ENCODE data around the gene HYLS1. TPM values are rescaled to one million over a fixed set of nuclear protein-coding genes. Genes with fewer than 3 reads are reported as not detected.

The HYLS1 gene
- total RNA-seq, 1 donor from 2014 or later, result 4.7 TPM

- Mint-ChIP-seq H3K4me3 (ENCODE audit: unreplicated experiment) (no peak overlapping the region), H3K9me3 (ENCODE audit: unreplicated experiment) (peaks cover 13% of the 10 kb centered on the region), H3K36me3 (ENCODE audit: unreplicated experiment) (no peaks in the 10 kb centered on the region), H3K4me1 (ENCODE audit: low read depth, unreplicated experiment) (peaks cover 24% of the 10 kb centered on the region), H3K27ac (ENCODE audit: unreplicated experiment) (no peak overlapping the region), H3K27me3 (ENCODE audit: unreplicated experiment) (peaks cover 12% of the 10 kb centered on the region)
- no peak for TF ChIP-seq CTCF (IDR thresholded peaks at IDR 0.05; ENCODE audit: partially characterized antibody, unreplicated experiment)
- no peak for DNase-seq
Observed at GRCh38 chr11:125939081-125939521, 51.6 kb downstream of the HYLS1 start.

GRCh38 chr11:125940145-125940544, 52.7 kb downstream of the HYLS1 start:
- TF ChIP-seq CTCF (IDR thresholded peaks at IDR 0.05; ENCODE audit: partially characterized antibody, unreplicated experiment), result no peak
- Mint-ChIP-seq H3K9me3 (ENCODE audit: unreplicated experiment) (peaks cover 13% of the 10 kb centered on the region), H3K36me3 (ENCODE audit: unreplicated experiment) (no peaks in the 10 kb centered on the region), H3K4me1 (ENCODE audit: low read depth, unreplicated experiment) (peaks cover 24% of the 10 kb centered on the region), H3K4me3 (ENCODE audit: unreplicated experiment) (no peak overlapping the region), H3K27me3 (ENCODE audit: unreplicated experiment) (peaks cover 12% of the 10 kb centered on the region), H3K27ac (ENCODE audit: unreplicated experiment) (peak overlapping the region; percentile 24)
- DNase-seq, result no peak

- H3K27ac Mint-ChIP-seq (ENCODE audit: unreplicated experiment), result peak overlapping the region; percentile 94
- DNase-seq, result no peak
- H3K9me3 Mint-ChIP-seq (ENCODE audit: unreplicated experiment), result peaks cover 11% of the 10 kb centered on the region
- peaks cover 24% of the 10 kb centered on the region for H3K4me1 Mint-ChIP-seq (ENCODE audit: low read depth, unreplicated experiment)
- TF ChIP-seq CTCF (IDR thresholded peaks at IDR 0.05; ENCODE audit: partially characterized antibody, unreplicated experiment), result no peak
- H3K4me3 Mint-ChIP-seq (ENCODE audit: unreplicated experiment), result peak overlapping the region; percentile 72
- no peaks in the 10 kb centered on the region for H3K36me3 Mint-ChIP-seq (ENCODE audit: unreplicated experiment)
- H3K27me3 Mint-ChIP-seq (ENCODE audit: unreplicated experiment), result peaks cover 13% of the 10 kb centered on the region
Observed at GRCh38 chr11:125941267-125941618, 53.8 kb downstream of the HYLS1 start.

- no peaks in the 10 kb centered on the region for H3K36me3 Mint-ChIP-seq (ENCODE audit: unreplicated experiment)
- H3K9me3 Mint-ChIP-seq (ENCODE audit: unreplicated experiment), result peaks cover 11% of the 10 kb centered on the region
- DNase-seq, result peak; percentile 88
Observed at GRCh38 chr11:125941619-125942611, 54.4 kb downstream of the HYLS1 start.

More at GRCh38 chr11:125941619-125942611, 54.4 kb downstream of the HYLS1 start:
- Mint-ChIP-seq H3K4me3 (ENCODE audit: unreplicated experiment) (peak overlapping the region; percentile 72), H3K4me1 (ENCODE audit: low read depth, unreplicated experiment) (peaks cover 24% of the 10 kb centered on the region), H3K27ac (ENCODE audit: unreplicated experiment) (peak overlapping the region; percentile 94), H3K27me3 (ENCODE audit: unreplicated experiment) (peaks cover 13% of the 10 kb centered on the region)
- peak; percentile 64 for TF ChIP-seq CTCF (IDR thresholded peaks at IDR 0.05; ENCODE audit: partially characterized antibody, unreplicated experiment)

Measured in glutamatergic neuron (in vitro differentiated cells).